Loucy (cell line): Measurements from ENCODE around the gene COQ2.
"Not testable (repeated sequence)": the region's sequence is repeated elsewhere in the genome, so short reads cannot be mapped to it uniquely, and the experiment has no call there.

Experiments used
- H2AFZ ChIP-seq: fragments of 200-600 bp; sonication (generic); 2 replicates; pipeline ENCODE4 v1.6.0; 2016; ENCODE audit warnings: antibody characterized with exemption, mild to moderate bottlenecking, low read length, moderate library complexity
- H3F3A ChIP-seq: fragments of 200-600 bp; 2 replicates; pipeline ENCODE4 v1.6.0; 2016; ENCODE audit warnings: antibody characterized with exemption, low read depth, mild to moderate bottlenecking
- H3K27me3 ChIP-seq: fragments of 200-600 bp; sonication (generic); 2 replicates; pipeline ENCODE4 v1.6.1; 2014; ENCODE audit warnings: low read length, mild to moderate bottlenecking; ENCODE audit not compliant: insufficient read depth, poor library complexity, severe bottlenecking
- H3K36me3 ChIP-seq: fragments of 200-600 bp; sonication (generic); 2 replicates; pipeline ENCODE4 v1.6.1; 2016; ENCODE audit warnings: low read length; ENCODE audit not compliant: insufficient read depth
- H3K4me1 ChIP-seq: fragments of 200-600 bp; sonication (generic); 2 replicates; pipeline ENCODE4 v1.5.1; 2014; ENCODE audit warnings: low read length, mild to moderate bottlenecking; ENCODE audit not compliant: insufficient read depth, poor library complexity, severe bottlenecking
- H3K4me2 ChIP-seq: fragments of 200-600 bp; sonication (generic); 2 replicates; pipeline ENCODE4 v1.6.0; 2014; ENCODE audit warnings: antibody characterized with exemption, low read length, low read depth, mild to moderate bottlenecking; ENCODE audit not compliant: poor library complexity, severe bottlenecking
- H3K4me3 ChIP-seq: fragments of 200-600 bp; sonication (generic); 2 replicates; pipeline ENCODE4 v1.5.1; 2014; ENCODE audit warnings: low read length, mild to moderate bottlenecking, mixed read lengths; ENCODE audit not compliant: poor library complexity, severe bottlenecking
- H3K79me2 ChIP-seq: fragments of 200-600 bp; sonication (generic); 2 replicates; pipeline ENCODE4 v1.6.1; 2014; ENCODE audit warnings: low read length; ENCODE audit not compliant: insufficient read depth
- H3K9ac ChIP-seq: fragments of 200-600 bp; sonication (generic); 2 replicates; pipeline ENCODE4 v1.6.0; 2014; ENCODE audit warnings: mild to moderate bottlenecking, low read depth, low read length, moderate library complexity; ENCODE audit not compliant: poor library complexity, severe bottlenecking
- H3K9me2 ChIP-seq: fragments of 200-600 bp; sonication (generic); replicated peaks from 2 replicates; pipeline ENCODE4 v1.6.1; 2016; ENCODE audit warnings: low read depth, low read length, mixed read lengths
- H3K9me3 ChIP-seq: fragments of 200-600 bp; sonication (generic); 2 replicates; pipeline ENCODE4 v1.6.1; 2014; ENCODE audit warnings: mild to moderate bottlenecking, antibody characterized with exemption, low read length, low read depth; ENCODE audit not compliant: insufficient read depth
- H4K20me1 ChIP-seq: fragments of 200-600 bp; sonication (generic); 2 replicates; pipeline ENCODE4 v1.6.0; 2014; ENCODE audit warnings: antibody characterized with exemption, low read length, mild to moderate bottlenecking; ENCODE audit not compliant: insufficient read depth, poor library complexity, severe bottlenecking
- CTCF ChIP-seq: fragments of 200-600 bp; sonication (generic); conservative IDR thresholded peaks from 2 replicates; pipeline ENCODE4 v1.5.1; 2014; ENCODE audit warnings: mild to moderate bottlenecking, antibody characterized with exemption, low read length
- EZH2phosphoT487 ChIP-seq: fragments of 200-600 bp; IDR thresholded peaks from 2 replicates; pipeline ENCODE4 v1.6.1; 2018; ENCODE audit warnings: antibody characterized with exemption, mild to moderate bottlenecking, moderate library complexity, borderline replicate concordance

The COQ2 gene

GRCh38 chr4:83276299-83277040 is 8.1 kb downstream of the COQ2 start:
- Histone ChIP-seq H4K20me1 (no peaks in the 10 kb centered on the region), H3K9me2 (no peaks in the 10 kb centered on the region), H3K9ac (no peak overlapping the region), H3K4me2 (peak overlapping the region; percentile 49), H3K79me2 (peaks cover 4% of the 10 kb centered on the region; the same call in 1 of the 2 replicates), H3K36me3 (no peaks in the 10 kb centered on the region), H3K4me3 (peak overlapping the region; percentile 25), H3K27me3 (no peaks in the 10 kb centered on the region), H3F3A (no peaks in the 10 kb centered on the region; the same call in 1 of the 2 replicates), H3K4me1 (peaks cover 33% of the 10 kb centered on the region), H3K9me3 (no peaks in the 10 kb centered on the region), H2AFZ (no peak overlapping the region)
- no peak for TF ChIP-seq EZH2phosphoT487
- no peak for TF ChIP-seq CTCF

DNA sequence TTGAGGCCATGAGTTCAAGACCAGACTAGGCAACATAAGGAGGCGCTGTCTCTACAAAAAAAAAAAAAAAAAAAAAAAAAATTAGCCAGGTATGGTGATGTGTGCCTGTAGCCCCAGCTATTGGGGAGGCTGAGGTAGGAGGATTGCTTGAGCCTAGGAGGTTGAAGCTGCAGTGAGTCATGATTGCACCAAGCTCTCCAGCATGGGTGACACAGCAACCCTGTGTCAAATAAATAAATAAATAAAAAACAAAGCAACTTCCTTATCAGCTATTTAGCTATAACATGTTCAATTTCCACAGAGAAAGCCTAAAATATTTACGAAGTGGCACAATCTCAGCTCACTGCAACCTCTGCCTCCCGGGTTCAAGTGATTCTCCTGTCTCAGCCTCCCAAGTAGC is 10.7 kb downstream of the COQ2 start:
- not testable (repeated sequence) for H3F3A ChIP-seq, H2AFZ ChIP-seq, H3K9me2 ChIP-seq, H3K27me3 ChIP-seq, H3K4me3 ChIP-seq, H3K9me3 ChIP-seq, H4K20me1 ChIP-seq, H3K4me2 ChIP-seq, H3K36me3 ChIP-seq, H3K9ac ChIP-seq, H3K79me2 ChIP-seq
- H3K4me1 ChIP-seq: peaks cover 17% of the 10 kb centered on the region

DNA sequence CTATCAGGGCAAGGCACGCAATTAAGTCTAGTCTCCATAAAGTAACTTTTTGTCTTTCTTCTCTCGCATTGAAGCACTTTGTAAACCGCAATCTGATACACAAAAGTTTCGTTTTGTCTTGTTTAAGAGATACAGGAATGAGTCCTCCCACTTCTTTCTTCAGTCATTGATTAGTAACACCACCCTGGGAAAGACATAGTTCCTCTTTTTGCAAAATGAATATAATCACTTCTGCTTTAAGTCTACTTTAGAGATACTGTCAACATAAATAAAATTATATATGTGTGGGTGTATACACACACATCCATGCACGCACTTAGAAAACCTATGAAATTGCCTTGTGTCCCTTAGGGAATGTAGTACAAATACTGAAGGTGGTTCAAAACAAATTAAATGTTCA is 11.7 kb downstream of the COQ2 start:
- Histone ChIP-seq H3K9me3 (no peaks in the 10 kb centered on the region), H3K79me2 (no peaks in the 10 kb centered on the region), H3K4me2 (no peak overlapping the region), H2AFZ (no peak overlapping the region), H3K36me3 (no peaks in the 10 kb centered on the region; the same call in 1 of the 2 replicates), H3F3A (no peaks in the 10 kb centered on the region; the same call in 1 of the 2 replicates), H3K9ac (no peak overlapping the region), H3K4me3 (no peak overlapping the region), H4K20me1 (no peaks in the 10 kb centered on the region), H3K4me1 (peaks cover 8% of the 10 kb centered on the region), H3K27me3 (no peaks in the 10 kb centered on the region), H3K9me2 (no peaks in the 10 kb centered on the region)
- TF ChIP-seq EZH2phosphoT487: no peak
- no peak for TF ChIP-seq CTCF

- TF ChIP-seq EZH2phosphoT487 (no peak), CTCF (no peak)
- no peak overlapping the region for H3K9ac ChIP-seq
- no peaks in the 10 kb centered on the region for H3K27me3 ChIP-seq
- no peak overlapping the region for H2AFZ ChIP-seq
- H3K9me3 ChIP-seq: no peaks in the 10 kb centered on the region
- H3K9me2 ChIP-seq: no peaks in the 10 kb centered on the region
- no peaks in the 10 kb centered on the region for H3F3A ChIP-seq
- no peaks in the 10 kb centered on the region for H4K20me1 ChIP-seq
- peaks cover 5% of the 10 kb centered on the region; the same call in 1 of the 2 replicates for H3K36me3 ChIP-seq
- no peaks in the 10 kb centered on the region for H3K4me1 ChIP-seq
- no peaks in the 10 kb centered on the region for H3K79me2 ChIP-seq
- no peak overlapping the region for H3K4me2 ChIP-seq
- no peak overlapping the region for H3K4me3 ChIP-seq
These were observed 15.3 kb downstream of the COQ2 start for GRCh38 chr4:83269256-83269655.
